Measurements from ENCODE around the gene ARHGEF17.
A peak's percentile ranks its signal among the peaks of the same experiment; 100 is the strongest.

The ARHGEF17 gene

GRCh38 chr11:73384125-73384441 is 76.0 kb downstream of the ARHGEF17 start:
- no peak for DNase-seq

GRCh38 chr11:73384531-73384871 is 76.4 kb downstream of the ARHGEF17 start:
- DNase-seq, result no peak

GRCh38 chr11:73384872-73385689 is 77.0 kb downstream of the ARHGEF17 start:
- DNase-seq, result no peak

GRCh38 chr11:73386016-73386415 is 77.9 kb downstream of the ARHGEF17 start:
- DNase-seq, result no peak

GRCh38 chr11:73386546-73386945 is 78.5 kb downstream of the ARHGEF17 start:
- no peak for DNase-seq

GRCh38 chr11:73387594-73388264 is 79.7 kb downstream of the ARHGEF17 start:
- DNase-seq, result no peak

- no peak for DNase-seq
These were observed 80.4 kb downstream of the ARHGEF17 start for GRCh38 chr11:73388265-73389133.

- no peak for DNase-seq
These were observed 81.1 kb downstream of the ARHGEF17 start for GRCh38 chr11:73389134-73389525.

- DNase-seq, result no peak
These were observed 81.8 kb downstream of the ARHGEF17 start for GRCh38 chr11:73389916-73390315.

- no peak for DNase-seq
These were observed 82.8 kb downstream of the ARHGEF17 start for GRCh38 chr11:73390601-73391565.

GRCh38 chr11:73391665-73392064 is 83.6 kb downstream of the ARHGEF17 start:
- no peak for DNase-seq

- no peak for DNase-seq
These were observed 84.3 kb downstream of the ARHGEF17 start for GRCh38 chr11:73392108-73393010.

GRCh38 chr11:73393011-73393380 is 84.9 kb downstream of the ARHGEF17 start:
- peak; percentile 34 for DNase-seq

- DNase-seq, result peak; percentile 78
These were observed 85.7 kb downstream of the ARHGEF17 start for GRCh38 chr11:73393479-73394415.

- DNase-seq, result no peak
These were observed 86.6 kb downstream of the ARHGEF17 start for GRCh38 chr11:73394416-73395296.

- DNase-seq, result no peak
These were observed 87.5 kb downstream of the ARHGEF17 start for GRCh38 chr11:73395297-73396208.

- DNase-seq, result no peak
These were observed 88.3 kb downstream of the ARHGEF17 start for GRCh38 chr11:73396251-73396930.

Measured in fibroblast of skin of right biceps (primary cell).